GM12891 (cell line): ENCODE results near the gene NBEAL1.

Source experiments
- POLR2A ChIP-seq: IDR thresholded peaks from 2 replicates; pipeline ENCODE4 v1.6.1; 2011; ENCODE audit warnings: low read depth, low read length, control low read depth
- TAF1 ChIP-seq: IDR thresholded peaks from 2 replicates; pipeline ENCODE4 v1.6.1; 2011; ENCODE audit warnings: low read depth, low read length, control low read depth

- TF ChIP-seq POLR2A (no peak), TAF1 (no peak)
These were observed 16.3 kb downstream of the NBEAL1 start for GRCh38 chr2:203030991-203031390.
